ENCODE measurements around the gene CCDC88C.

- no peak for TF ChIP-seq CTCF (IDR thresholded peaks at IDR 0.05)
- no peak for TF ChIP-seq TCF7L2 (IDR thresholded peaks at IDR 0.05; ENCODE audit: low read depth, low read length)
- TF ChIP-seq REST (IDR thresholded peaks at IDR 0.05; ENCODE audit: insufficient read depth in 1 of 2, low read depth in 2 of 2, low read length in 1 of 2): no peak
- no peak for TF ChIP-seq POLR2AphosphoS5 (IDR thresholded peaks at IDR 0.05; ENCODE audit: low read depth, low read length)
- TF ChIP-seq SIN3A (IDR thresholded peaks at IDR 0.05; ENCODE audit: borderline replicate concordance, insufficient read depth, low read depth, low read length): no peak
These were observed 164.5 kb downstream of the CCDC88C start for GRCh38 chr14:91252871-91253794.
